GM13976 (cell line): Measurements from ENCODE around the gene ATP6V0A4.

Experiments
- DNase-seq: peaks from one replicate; pipeline ENCODE4 v3.0.0; 2012; ENCODE audit warnings: low spot score
- CTCF ChIP-seq: IDR thresholded peaks from 2 replicates; pipeline ENCODE4 v1.5.1; 2012; ENCODE audit warnings: borderline replicate concordance, mild to moderate bottlenecking; ENCODE audit not compliant: insufficient read depth; ENCODE audit errors: extremely low read depth, missing control alignments, control extremely low read depth
- in situ Hi-C: fragments of 300-500 bp; cut with MboI; formaldehyde crosslinking; loops from one replicate; pipeline ENCODE4 v1.12.0; 2022; ENCODE audit warnings: low sequenced_read_pairs, mixed read lengths, inconsistent platforms; ENCODE audit not compliant: unreplicated experiment

ATP6V0A4 gene

GRCh38 chr7:138746073-138746472 is 51.9 kb downstream of the ATP6V0A4 start:
- no peak for TF ChIP-seq CTCF
- in situ Hi-C loops: loop anchor here (25.0 kb wide), 1 partner anchor 309 kb away; no protein-coding TSS in a partner anchor
- DNase-seq: no peak

- in situ Hi-C loops: loop anchor here (25.0 kb wide), 1 partner anchor 308 kb away; no protein-coding TSS in a partner anchor
- TF ChIP-seq CTCF: no peak
- DNase-seq: no peak
These were observed 52.8 kb downstream of the ATP6V0A4 start for GRCh38 chr7:138745189-138745588.

DNA sequence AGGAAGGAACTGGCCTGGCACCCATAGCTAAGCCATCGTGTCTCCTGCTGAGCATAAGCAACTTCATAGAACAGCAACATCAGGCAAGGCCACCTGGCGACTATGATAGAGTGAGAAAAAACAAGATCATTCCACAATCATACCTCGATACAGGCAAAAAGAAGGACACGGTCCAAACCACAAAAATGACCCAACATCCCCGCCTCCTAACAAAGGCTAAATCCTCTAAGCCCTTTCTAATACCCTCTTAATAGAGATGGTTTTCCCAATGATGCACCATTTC is 56.6 kb downstream of the ATP6V0A4 start:
- in situ Hi-C loops: loop anchor here (25.0 kb wide), 1 partner anchor 304 kb away; no protein-coding TSS in a partner anchor
- DNase-seq: no peak
- TF ChIP-seq CTCF: no peak

- in situ Hi-C loops: loop anchor here (10.0 to 25.0 kb wide), 2 partner anchors 303 to 565 kb away; no protein-coding TSS in a partner anchor
- DNase-seq: no peak
- no peak for TF ChIP-seq CTCF
These were observed 58.1 kb downstream of the ATP6V0A4 start for GRCh38 chr7:138739859-138740258.

DNA sequence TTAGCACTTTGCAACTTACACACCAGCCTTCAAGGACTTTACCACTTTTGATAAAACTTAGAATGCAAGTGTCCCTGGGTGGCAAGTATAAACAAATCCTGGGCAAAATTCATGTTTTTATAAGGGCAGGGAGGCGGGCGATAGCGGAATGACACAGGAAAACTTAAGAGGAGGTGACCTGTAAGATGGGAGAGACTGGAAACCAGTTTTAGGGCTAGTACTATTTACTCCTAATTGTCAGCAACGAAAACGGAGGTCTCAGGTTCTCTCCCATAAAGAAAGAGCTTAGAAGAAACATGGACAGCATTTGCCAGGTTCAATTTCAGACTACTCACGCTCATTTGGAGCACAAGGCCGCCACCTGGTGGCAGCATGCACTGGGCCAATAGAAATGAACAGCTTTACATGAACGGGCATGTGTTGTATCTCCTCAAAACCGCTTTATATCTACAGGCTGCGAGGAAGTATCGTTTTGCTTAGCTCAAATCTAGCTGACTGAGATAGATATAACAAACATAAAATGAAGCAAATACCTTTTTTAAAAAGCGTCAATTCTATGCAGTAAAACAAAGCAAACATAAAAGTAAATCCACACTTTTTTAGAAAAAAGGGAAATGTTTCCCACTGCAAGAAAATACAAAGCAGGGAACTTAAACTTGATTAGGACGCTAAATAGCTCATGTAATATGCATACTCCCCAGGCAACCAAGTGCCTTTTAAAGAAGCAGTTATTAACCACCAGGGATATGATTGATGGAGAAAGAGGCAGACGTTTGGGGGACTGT is 59.3 kb downstream of the ATP6V0A4 start:
- DNase-seq: peak; percentile 79
- in situ Hi-C loops: loop anchor here (10.0 to 25.0 kb wide), 2 partner anchors 301 to 564 kb away; no protein-coding TSS in a partner anchor
- peak; percentile 95 for TF ChIP-seq CTCF

GRCh38 chr7:138738114-138738513 is 59.9 kb downstream of the ATP6V0A4 start:
- in situ Hi-C loops: loop anchor here (10.0 to 25.0 kb wide), 2 partner anchors 301 to 563 kb away; no protein-coding TSS in a partner anchor
- DNase-seq: no peak
- no peak for TF ChIP-seq CTCF
